ENCODE results near the gene THBS1.

DNA sequence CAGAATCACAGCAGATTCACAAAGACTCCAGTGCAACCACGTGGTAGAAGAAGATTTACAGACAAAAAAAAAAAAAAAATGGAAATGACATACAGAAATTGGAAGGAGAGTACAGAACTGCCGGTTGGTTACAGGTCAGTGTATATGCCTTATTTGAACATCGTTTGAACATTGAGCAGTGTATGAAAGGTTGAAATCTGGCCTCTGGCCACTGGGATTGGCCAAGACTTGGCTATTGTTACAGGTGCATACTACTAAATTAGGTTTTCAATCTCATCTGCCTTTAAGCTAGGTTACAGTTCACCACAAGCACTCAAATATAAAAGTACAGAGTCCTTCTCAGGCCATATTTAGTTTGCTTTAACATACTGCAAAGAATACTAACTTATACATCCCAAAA, 59.8 kb downstream of the THBS1 start:
- TF ChIP-seq PPARA (CRISPR knock-in tag; IDR thresholded peaks at IDR 0.05; ENCODE audit: borderline replicate concordance) (no peak), ISL1 (CRISPR knock-in tag; IDR thresholded peaks at IDR 0.05) (no peak), SNAI2 (CRISPR knock-in tag; IDR thresholded peaks at IDR 0.05) (no peak), ZFP3 (CRISPR knock-in tag; IDR thresholded peaks at IDR 0.05) (no peak)

Data from SK-N-SH treated with all-trans-retinoic acid at 6 μM for 48 hours (cell line).